C4-2B (cell line): ENCODE measurements around the gene EIF4E1B.

ENCODE experiments used
- H3K27ac ChIP-seq: fragments of 450-650 bp; 2 replicates; pipeline ENCODE4 v1.5.1; 2017
- ZFX ChIP-seq: fragments of 450-650 bp; IDR thresholded peaks from 2 replicates; pipeline ENCODE4 v1.6.1; 2017
- TF ChIP-seq, protein P1 (sequence below): fragments of 450-650 bp; conservative IDR thresholded peaks from 2 replicates; pipeline ENCODE4 v1.5.1; 2017; ENCODE audit warnings: mild to moderate bottlenecking

Gene EIF4E1B

GRCh38 chr5:176629317-176629852 lies 1.1 kb upstream of the EIF4E1B start:
- TF ChIP-seq ZFX = no peak
- TF ChIP-seq, protein P1, sequence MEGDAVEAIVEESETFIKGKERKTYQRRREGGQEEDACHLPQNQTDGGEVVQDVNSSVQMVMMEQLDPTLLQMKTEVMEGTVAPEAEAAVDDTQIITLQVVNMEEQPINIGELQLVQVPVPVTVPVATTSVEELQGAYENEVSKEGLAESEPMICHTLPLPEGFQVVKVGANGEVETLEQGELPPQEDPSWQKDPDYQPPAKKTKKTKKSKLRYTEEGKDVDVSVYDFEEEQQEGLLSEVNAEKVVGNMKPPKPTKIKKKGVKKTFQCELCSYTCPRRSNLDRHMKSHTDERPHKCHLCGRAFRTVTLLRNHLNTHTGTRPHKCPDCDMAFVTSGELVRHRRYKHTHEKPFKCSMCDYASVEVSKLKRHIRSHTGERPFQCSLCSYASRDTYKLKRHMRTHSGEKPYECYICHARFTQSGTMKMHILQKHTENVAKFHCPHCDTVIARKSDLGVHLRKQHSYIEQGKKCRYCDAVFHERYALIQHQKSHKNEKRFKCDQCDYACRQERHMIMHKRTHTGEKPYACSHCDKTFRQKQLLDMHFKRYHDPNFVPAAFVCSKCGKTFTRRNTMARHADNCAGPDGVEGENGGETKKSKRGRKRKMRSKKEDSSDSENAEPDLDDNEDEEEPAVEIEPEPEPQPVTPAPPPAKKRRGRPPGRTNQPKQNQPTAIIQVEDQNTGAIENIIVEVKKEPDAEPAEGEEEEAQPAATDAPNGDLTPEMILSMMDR = no peak
- H3K27ac ChIP-seq = no peak overlapping the region

- no peak overlapping the region for H3K27ac ChIP-seq
- TF ChIP-seq ZFX = no peak
- TF ChIP-seq, protein P1 = no peak
These were observed 277 bp downstream of the EIF4E1B start for GRCh38 chr5:176630681-176631222.

GRCh38 chr5:176631383-176632200 lies 1.1 kb downstream of the EIF4E1B start:
- TF ChIP-seq, protein P1 = no peak
- no peak overlapping the region for H3K27ac ChIP-seq

DNA sequence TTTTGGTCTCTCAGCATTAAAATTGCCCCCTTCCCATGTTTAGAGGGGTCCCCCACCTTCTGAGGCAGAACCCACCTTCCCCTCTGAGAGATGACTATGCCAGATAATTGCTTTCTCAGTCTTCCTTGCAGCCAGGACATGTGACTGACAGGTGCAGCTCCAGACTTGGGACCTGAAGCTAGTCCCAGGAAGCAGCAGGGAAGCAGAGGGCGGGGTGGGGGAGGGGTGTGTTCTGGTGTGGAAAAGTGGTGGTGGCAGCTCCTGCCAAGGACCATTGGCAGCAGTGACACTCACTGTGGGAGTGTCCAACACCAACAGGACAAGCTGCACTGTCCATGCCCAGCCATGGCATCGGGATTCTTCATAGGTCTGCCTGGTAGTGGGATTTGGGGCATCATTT lies 2.3 kb downstream of the EIF4E1B start:
- TF ChIP-seq ZFX = no peak
- TF ChIP-seq, protein P1 = no peak
- H3K27ac ChIP-seq = no peak overlapping the region

DNA sequence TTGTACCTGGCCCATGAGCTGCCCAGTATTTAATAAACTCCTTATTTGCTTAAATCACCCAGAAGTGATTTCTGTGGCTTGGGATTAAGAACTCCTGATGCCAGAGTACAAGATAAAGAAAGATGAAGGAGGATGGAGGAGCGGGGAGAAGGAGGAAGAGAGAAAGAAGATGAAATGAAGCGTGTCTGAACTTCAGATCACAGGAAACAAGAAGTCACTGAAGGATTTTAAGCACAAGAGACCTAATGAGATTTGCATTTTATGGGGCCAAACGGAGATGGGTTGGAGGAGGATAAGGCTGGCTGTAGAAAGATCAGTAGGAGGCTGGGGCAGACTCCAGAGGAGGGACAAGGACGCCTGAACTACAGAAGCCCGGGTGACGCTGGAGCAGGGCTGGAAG lies 3.1 kb downstream of the EIF4E1B start:
- TF ChIP-seq ZFX = no peak
- TF ChIP-seq, protein P1 = no peak
- no peak overlapping the region for H3K27ac ChIP-seq

DNA sequence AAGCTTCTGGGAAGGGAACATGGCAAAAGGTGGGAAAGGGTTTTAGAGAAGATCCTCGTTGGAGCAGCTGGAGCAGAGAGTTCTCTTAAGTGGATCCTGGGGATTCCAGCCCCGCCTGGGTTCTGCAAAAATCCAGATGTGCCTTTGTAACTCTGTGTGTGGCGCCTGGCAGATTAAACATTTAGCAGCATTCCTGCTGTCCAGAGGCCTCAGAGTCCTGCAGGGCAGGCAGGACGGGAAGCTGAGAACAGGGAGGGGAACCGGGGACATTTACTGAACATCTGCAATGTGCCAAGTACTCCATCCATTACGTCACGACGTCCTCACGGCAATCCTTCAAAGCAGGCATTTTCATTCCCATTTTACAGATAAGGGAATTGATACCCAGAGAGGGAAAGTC lies 6.0 kb downstream of the EIF4E1B start:
- H3K27ac ChIP-seq = no peak overlapping the region

DNA sequence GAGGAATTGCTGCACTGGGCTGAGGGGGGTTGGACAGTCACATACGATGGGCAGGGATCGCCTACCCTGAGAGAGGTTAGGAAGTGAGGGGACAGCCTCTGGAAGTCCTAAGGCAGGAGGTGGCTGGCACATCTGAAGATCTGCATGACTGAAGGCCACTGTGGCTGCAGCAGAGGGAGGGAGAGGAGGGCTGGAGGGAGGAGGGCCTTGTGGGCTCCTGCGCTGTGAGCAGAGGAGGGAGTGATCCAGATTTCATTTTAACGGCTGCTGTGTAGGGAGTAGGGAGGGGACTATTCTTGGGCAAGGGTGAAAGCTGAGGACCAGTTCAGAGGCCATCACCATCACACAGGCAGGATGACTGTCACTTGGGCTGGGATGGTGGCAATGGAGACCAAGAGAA lies 7.1 kb downstream of the EIF4E1B start:
- TF ChIP-seq, protein P1 = no peak
- no peak for TF ChIP-seq ZFX
- H3K27ac ChIP-seq = no peak overlapping the region

More for the DNA sequence above, 6.0 kb downstream of the EIF4E1B start:
- no peak for TF ChIP-seq ZFX
- TF ChIP-seq, protein P1 = no peak
